Activated T-cell treated with anti-CD3 and anti-CD28 coated beads for 24 hours (primary cell): ENCODE results near the gene CCNB1.
"Not testable (repeated sequence)": the region's sequence is repeated elsewhere in the genome, so short reads cannot be mapped to it uniquely, and the experiment has no call there.

Source experiments
- DNase-seq: peaks from one replicate; pipeline ENCODE4 v3.0.0-alpha.2; 2020; ENCODE audit warnings: low read depth

Gene CCNB1

GRCh38 chr5:69166686-69167492, at the start of gene CCNB1:
TSS of gene CCNB1 (plus strand) at chr5:69167150. CDS start at chr5:69167263, 113 bp downstream.
- peak; percentile 97 for DNase-seq

- no peak for DNase-seq
Measured at GRCh38 chr5:69129413-69129812, 37.5 kb upstream of the CCNB1 start.

GRCh38 chr5:69130241-69130640, 36.7 kb upstream of the CCNB1 start:
- no peak for DNase-seq

- DNase-seq: no peak
Measured at GRCh38 chr5:69131304-69131703, 35.6 kb upstream of the CCNB1 start.

DNA sequence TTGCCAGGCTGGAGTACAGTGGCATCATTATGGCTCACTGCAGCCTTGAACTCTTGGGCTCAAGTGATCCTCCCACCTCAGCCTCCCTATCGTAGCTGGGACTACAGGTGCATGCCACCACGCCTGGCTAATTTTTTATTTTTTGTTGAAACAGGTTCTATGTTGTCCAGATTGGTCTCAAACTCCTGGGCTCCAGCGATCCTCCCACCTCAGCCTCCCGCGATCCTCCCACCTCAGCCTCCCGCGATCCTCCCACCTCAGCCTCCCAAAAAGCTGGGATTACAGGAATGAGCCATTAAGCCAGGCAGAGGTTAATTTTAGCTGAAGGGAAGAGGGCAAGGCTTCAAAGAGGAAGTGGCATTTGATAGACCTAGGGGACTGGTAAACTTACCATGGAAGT, 32.8 kb upstream of the CCNB1 start:
- no peak for DNase-seq

GRCh38 chr5:69136293-69136692, 30.7 kb upstream of the CCNB1 start:
- no peak for DNase-seq

- not testable (repeated sequence) for DNase-seq
Measured at GRCh38 chr5:69137208-69137607, 29.7 kb upstream of the CCNB1 start.

- DNase-seq: no peak
Measured at GRCh38 chr5:69137807-69138206, 29.1 kb upstream of the CCNB1 start.

- no peak for DNase-seq
Measured at GRCh38 chr5:69138766-69139165, 28.2 kb upstream of the CCNB1 start.

GRCh38 chr5:69140239-69140638, 26.7 kb upstream of the CCNB1 start:
- not testable (repeated sequence) for DNase-seq

- DNase-seq: no peak
Measured at GRCh38 chr5:69140827-69141226, 26.1 kb upstream of the CCNB1 start.

DNA sequence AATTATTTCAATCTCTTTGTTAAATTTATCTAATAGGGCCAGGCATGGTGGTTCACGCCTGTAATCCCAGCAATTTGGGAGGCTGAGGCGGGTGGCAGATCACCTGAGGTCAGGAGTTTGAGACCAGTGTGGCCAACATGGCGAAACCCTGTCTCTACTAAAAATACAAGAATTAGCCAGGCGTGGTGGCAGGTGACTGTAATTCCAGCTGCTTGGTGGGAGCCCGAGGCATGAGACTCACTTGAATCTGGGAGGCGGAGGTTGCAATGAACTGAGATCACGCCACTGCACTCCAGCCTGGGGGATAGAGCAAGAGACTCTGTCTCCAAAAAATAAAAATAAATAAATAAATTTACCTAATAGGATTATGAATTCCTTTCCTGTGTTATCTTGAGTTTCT, 18.4 kb upstream of the CCNB1 start:
- DNase-seq: not testable (repeated sequence)

GRCh38 chr5:69148981-69149675, 17.8 kb upstream of the CCNB1 start:
- no peak for DNase-seq

- DNase-seq: no peak
Measured at GRCh38 chr5:69149676-69150010, 17.3 kb upstream of the CCNB1 start.

DNA sequence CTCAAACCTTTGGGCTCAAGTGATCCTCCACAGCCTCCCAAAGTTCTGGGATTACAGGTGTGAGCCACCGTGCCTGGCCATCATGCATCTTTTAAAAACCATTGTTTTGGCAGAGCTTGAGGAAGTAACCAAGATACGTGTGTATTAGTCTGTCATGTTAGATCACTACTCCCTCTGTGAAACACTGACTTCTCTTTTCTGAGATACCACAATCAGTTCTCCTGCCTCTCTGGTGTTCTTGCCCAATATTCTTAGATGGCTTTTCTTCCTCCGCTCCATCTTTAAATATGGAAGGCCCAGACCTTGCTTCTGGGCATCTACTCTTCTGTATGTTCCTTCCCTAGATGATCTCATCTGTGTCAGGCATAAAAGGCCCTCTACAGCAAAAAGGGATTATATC, 14.2 kb upstream of the CCNB1 start:
- no peak for DNase-seq

DNA sequence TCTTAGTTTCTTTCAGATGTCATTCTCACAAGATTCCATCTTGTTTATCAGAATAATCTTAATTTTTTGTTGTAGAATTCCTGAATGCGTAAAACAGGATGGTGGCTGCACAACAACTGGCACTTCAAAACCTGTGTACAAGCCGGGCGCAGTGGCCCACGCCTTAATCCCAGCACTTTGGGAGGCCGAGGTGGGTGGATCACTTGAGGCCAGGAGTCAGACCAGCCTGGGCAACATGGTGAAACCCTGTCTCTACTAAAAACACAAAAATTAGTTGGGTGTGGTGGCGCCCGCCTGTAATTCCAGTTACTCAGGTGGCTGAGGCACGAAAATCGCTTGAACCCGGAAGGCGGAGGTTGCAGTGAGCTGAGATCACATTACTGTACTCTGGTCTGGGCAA, 10.5 kb upstream of the CCNB1 start:
- DNase-seq: no peak

GRCh38 chr5:69158039-69158438, 8.9 kb upstream of the CCNB1 start:
- no peak for DNase-seq

- DNase-seq: no peak
Measured at GRCh38 chr5:69160651-69161050, 6.3 kb upstream of the CCNB1 start.

DNA sequence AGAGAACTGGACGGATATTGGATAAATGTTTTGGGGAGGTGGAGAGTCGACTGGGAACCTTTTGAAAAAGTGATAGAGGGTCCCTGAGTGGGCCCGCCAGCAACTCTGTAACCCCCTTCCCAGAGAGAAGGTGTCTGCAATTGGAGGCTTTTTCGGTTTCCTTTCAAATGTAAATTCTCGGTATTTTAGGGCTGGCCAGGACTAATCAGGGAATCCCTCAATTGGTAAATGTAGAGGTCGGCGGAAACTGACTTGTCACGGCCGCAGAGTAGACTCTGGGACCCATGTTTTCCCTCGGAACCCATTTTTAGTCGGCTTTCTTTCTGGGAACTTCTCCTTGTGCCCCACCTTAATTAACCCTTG, 524 bp downstream of the CCNB1 start:
- DNase-seq: no peak

GRCh38 chr5:69167929-69168328, 979 bp downstream of the CCNB1 start:
- no peak for DNase-seq

- no peak for DNase-seq
Measured at GRCh38 chr5:69170495-69170894, 3.5 kb downstream of the CCNB1 start.

- DNase-seq: no peak
Measured at GRCh38 chr5:69170969-69171368, 4.0 kb downstream of the CCNB1 start.

DNA sequence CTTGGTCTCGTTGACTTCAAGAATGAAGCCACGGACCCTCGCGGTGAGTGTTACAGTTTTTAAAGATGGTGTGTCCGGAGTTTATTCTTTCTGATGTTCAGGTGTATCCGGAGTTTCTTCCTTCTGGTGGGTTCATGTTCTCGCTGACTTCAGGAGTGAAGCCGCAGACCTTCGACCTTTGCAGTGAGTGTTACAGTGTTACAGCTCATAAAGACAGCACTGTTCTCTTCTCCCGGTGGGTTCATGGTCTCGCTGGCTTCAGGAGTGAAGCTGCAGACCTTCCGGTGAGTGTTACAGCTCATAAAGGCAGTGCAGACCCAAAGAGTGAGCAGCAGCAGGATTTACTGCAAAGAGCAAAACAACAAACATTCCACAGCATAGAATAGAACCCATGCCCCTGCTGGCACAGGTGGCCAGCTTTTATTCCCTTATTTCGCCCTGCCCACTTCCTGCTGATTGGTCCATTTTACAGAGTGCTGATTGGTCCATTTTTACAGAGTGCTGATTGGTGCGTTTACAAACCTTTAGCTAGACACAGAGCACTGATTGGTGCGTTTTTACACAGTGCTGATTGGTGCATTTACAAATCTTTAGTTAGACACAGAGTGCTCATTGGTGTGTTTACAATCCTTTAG, 14.8 kb downstream of the CCNB1 start:
- DNase-seq: not testable (repeated sequence)
